ENCODE measurements around the gene HOXC5.

Gene HOXC5

GRCh38 chr12:54021432-54022013 is 11.3 kb upstream of the HOXC5 start:
- FAIRE-seq = no peak

GRCh38 chr12:54022960-54023884 is 9.6 kb upstream of the HOXC5 start:
- FAIRE-seq = no peak

DNA sequence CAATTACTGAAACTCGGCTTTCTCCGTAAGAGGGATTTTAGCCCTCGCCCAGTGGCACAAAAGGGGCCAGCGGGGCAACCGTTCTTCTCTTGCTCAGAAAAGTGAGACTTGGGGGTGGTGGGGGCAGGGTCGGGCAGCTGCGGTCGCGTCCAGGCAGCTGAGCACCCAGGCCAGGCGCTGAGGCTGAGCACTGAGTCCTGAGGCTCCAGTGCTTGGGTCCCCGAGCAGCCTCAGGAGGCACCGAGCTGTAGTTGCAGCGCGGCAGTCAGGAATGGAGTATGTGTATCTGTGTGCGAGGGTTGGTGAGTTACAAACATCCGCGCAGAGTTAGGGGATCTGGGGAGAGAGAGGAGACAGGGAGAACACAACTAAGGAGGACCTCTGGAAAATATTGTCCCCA is 8.7 kb upstream of the HOXC5 start:
- no peak for FAIRE-seq

GRCh38 chr12:54024581-54025305 is 8.1 kb upstream of the HOXC5 start:
- FAIRE-seq = no peak

DNA sequence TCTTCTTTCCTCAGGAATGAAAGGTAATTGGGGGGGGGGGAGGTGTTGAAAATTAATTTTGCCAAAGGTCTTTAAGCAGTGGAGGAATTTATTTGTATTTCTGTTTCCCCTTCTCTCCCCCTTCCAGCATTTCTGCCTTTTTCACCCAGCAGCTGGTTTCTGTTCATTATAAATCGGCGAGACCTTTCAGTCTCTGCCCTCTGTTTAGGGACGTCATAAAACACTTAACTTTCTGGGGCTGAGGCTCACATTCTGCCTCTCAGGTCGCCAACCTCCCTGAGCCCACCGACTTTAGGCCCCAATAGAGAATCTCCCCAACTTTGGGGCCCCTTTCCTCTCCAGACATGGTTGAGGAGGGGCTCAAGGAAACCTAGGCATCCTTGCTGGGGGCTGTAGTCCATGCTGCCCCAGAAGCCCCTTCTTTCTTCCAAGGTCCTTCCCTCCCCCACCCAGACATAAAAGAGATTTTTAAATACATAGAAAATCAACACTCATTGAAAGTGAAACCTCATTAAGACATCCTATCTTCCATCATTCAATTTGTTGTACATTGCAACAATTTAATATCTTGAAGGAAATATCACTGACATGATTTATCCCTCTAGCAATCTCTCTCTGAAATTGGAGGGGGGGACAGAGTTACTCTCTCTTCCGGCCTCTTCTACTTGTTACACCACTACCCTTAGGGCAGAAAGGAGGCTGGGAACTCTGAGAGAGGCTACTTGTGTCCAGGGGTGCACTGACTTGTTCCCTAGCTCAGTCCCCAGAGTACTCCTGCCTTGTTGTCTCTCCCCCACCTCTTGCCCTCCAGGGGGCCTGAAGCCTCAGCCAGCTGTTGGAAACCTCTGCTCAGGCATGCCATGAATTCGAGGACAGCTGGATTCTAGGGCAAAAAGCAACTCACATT is 7.1 kb upstream of the HOXC5 start:
- FAIRE-seq = no peak

DNA sequence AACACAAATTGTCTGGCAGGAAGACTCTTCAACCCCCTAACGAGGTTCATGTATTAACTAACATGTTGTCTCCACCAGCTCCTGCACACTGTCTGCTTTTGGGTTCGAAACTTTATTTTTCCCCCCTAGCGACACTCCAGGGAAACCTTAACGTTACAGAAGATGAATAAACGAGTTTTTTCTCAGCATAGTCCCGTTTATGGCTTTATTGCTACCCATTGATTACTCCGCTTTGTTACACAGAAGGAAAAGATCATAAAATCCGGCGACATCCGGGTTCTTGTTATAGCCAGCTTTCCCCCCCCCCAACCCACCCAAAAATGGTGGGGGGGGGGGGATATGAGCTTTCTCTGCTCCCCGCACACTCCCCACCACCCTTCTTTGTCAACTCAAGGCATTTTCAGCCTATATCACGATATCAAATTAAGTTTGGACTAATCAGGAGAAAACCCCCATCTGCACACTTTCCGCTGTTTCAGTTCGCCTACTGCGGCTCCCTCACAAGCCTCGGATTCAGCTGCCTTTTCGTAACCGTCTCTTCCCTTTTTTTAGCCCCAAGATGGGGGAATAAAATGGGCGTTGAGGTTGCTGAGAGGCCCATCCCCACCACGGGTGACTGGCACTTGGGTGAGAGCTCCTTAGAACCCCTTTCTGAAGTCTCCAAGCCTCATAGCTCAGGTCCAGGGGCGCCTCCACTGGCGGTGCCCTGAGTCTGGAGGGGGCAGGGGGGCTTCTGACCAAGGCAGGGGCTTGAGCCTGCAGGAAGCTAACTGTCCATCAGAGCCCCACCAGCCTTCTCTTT is 6.0 kb upstream of the HOXC5 start:
- FAIRE-seq = no peak

- FAIRE-seq = no peak
These were observed 5.4 kb upstream of the HOXC5 start for GRCh38 chr12:54027442-54027786.

DNA sequence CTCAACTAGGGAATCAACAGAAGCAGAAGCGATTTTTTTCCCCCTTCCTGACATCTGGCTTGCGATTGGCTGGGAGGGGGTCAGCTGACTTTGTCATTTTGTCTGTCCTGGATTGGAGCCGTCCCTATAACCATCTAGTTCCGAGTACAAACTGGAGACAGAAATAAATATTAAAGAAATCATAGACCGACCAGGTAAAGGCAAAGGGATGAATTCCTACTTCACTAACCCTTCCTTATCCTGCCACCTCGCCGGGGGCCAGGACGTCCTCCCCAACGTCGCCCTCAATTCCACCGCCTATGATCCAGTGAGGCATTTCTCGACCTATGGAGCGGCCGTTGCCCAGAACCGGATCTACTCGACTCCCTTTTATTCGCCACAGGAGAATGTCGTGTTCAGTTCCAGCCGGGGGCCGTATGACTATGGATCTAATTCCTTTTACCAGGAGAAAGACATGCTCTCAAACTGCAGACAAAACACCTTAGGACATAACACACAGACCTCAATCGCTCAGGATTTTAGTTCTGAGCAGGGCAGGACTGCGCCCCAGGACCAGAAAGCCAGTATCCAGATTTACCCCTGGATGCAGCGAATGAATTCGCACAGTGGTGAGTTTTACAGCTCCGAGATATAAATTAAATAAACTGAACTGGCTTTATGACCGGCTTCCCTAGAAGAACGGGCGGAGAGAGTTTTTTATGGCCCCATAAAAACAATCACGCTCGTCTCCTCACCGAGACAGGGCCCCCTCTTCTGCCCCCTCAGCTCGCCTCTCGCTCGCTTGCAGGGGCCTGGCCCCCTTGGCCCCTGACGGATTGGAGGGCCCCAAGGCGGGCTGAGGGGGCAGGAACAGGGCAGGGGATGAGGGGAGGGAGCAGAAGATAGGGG is 4.3 kb upstream of the HOXC5 start, which contains the start of gene HOXC6:
Gene HOXC6, plus strand, starts transcription at position 127 of the 888 bp plus-strand sequence. Its CDS starts 82 bp downstream, at position 209.
- FAIRE-seq = peak; percentile 48

DNA sequence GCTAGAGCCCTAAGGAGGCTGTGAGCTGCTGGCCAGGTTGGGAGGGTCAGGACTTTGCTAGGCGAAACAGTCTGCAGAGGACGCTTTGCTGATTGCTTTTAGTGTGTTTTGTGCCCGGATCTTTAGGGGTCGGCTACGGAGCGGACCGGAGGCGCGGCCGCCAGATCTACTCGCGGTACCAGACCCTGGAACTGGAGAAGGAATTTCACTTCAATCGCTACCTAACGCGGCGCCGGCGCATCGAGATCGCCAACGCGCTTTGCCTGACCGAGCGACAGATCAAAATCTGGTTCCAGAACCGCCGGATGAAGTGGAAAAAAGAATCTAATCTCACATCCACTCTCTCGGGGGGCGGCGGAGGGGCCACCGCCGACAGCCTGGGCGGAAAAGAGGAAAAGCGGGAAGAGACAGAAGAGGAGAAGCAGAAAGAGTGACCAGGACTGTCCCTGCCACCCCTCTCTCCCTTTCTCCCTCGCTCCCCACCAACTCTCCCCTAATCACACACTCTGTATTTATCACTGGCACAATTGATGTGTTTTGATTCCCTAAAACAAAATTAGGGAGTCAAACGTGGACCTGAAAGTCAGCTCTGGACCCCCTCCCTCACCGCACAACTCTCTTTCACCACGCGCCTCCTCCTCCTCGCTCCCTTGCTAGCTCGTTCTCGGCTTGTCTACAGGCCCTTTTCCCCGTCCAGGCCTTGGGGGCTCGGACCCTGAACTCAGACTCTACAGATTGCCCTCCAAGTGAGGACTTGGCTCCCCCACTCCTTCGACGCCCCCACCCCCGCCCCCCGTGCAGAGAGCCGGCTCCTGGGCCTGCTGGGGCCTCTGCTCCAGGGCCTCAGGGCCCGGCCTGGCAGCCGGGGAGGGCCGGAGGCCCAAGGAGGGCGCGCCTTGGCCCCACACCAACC is 3.1 kb upstream of the HOXC5 start:
- no peak for FAIRE-seq

DNA sequence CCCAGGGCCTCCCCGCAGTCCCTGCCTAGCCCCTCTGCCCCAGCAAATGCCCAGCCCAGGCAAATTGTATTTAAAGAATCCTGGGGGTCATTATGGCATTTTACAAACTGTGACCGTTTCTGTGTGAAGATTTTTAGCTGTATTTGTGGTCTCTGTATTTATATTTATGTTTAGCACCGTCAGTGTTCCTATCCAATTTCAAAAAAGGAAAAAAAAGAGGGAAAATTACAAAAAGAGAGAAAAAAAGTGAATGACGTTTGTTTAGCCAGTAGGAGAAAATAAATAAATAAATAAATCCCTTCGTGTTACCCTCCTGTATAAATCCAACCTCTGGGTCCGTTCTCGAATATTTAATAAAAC is 2.4 kb upstream of the HOXC5 start:
- FAIRE-seq = no peak

GRCh38 chr12:54030889-54031471 is 1.9 kb upstream of the HOXC5 start:
- no peak for FAIRE-seq

- no peak for FAIRE-seq
These were observed 1.4 kb upstream of the HOXC5 start for GRCh38 chr12:54031480-54031879.

- no peak for FAIRE-seq
These were observed 697 bp upstream of the HOXC5 start for GRCh38 chr12:54032086-54032619.

- FAIRE-seq = no peak
These were observed 493 bp downstream of the HOXC5 start for GRCh38 chr12:54033106-54033979.

- FAIRE-seq = no peak
These were observed 1.3 kb downstream of the HOXC5 start for GRCh38 chr12:54033980-54034784.

DNA sequence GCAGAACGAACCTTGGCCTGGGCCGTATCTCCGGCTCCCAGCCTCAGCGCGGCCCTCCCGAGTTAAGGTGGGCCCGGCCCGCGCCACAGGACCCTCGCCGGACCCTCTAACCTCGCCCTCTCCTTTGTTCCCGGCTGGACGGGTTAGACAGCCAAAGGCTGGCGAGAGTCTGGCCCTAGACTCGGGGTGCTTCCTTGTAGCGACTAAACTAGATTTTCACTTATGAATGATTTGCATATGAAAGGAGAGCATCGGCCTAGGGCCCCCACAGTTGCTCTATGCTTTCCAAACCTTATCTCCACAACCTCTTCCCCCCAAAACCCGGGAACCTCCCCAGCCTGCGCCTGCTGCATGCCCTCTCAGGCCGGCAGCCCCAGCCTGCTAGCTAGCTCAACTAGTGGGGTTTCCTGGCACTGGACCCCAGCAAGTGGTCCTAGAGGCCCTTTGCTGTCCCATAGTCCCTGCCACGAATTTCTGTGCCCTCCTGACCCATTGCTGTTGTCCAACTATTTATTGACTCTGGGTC is 2.0 kb downstream of the HOXC5 start:
- FAIRE-seq = no peak
